ENCODE measurements around the gene PCDHA1. TPM values are rescaled to one million over a fixed set of nuclear protein-coding genes. Genes with fewer than 3 reads are reported as not detected.

The PCDHA1 gene
- total RNA-seq, 4 donors from 2014 or later = not detected

- Histone ChIP-seq H3K4me1 (peaks cover 0 to 20% (median 13%) of the 10 kb centered on the region in 4 donors), H3K9me3 (no peaks in the 10 kb centered on the region), H3K36me3 (peaks cover 0 to 1% (median 0%) of the 10 kb centered on the region in 4 donors), H3K27ac (replicated peaks in 1 of 4) (peak overlapping the region in 3 of 4 donors; percentile 21 to 49 (median 49)), H3K27me3 (no peaks in the 10 kb centered on the region), H3K4me3 (no peak overlapping the region)
- 37% methylated on average over 5 of the region's 5 CpGs for WGBS
- no peak for TF ChIP-seq EP300 (IDR thresholded peaks at IDR 0.05)
- TF ChIP-seq POLR2A (IDR thresholded peaks at IDR 0.05; ENCODE audit: low read depth) = no peak
- no peak for TF ChIP-seq CTCF (IDR thresholded peaks at IDR 0.05)
- peak in 1 of 2 donors; percentile 45 for TF ChIP-seq POLR2AphosphoS5 (IDR thresholded peaks at IDR 0.05)
- DNase-seq (ENCODE audit: extremely low spot score) = no peak
- intact Hi-C loops (cut with DNase I) = no loop called here
These were observed 202.2 kb downstream of the PCDHA1 start for GRCh38 chr5:140988100-140988499.

- H3K9me3 ChIP-seq = no peaks in the 10 kb centered on the region
- peak overlapping the region in 3 of 4 donors; percentile 21 to 49 (median 49) for H3K27ac ChIP-seq (replicated peaks in 1 of 4)
- no peak for DNase-seq (ENCODE audit: extremely low spot score)
- intact Hi-C loops (cut with DNase I) = no loop called here
- no peak overlapping the region for H3K4me3 ChIP-seq
- H3K4me1 ChIP-seq = peaks cover 0 to 20% (median 13%) of the 10 kb centered on the region in 4 donors
- no peaks in the 10 kb centered on the region for H3K36me3 ChIP-seq
- WGBS = 64% methylated on average over 5 of the region's 5 CpGs
- no peaks in the 10 kb centered on the region for H3K27me3 ChIP-seq
- TF ChIP-seq CTCF (IDR thresholded peaks at IDR 0.05) (no peak), POLR2AphosphoS5 (IDR thresholded peaks at IDR 0.05) (no peak), POLR2A (IDR thresholded peaks at IDR 0.05; ENCODE audit: low read depth) (no peak), EP300 (IDR thresholded peaks at IDR 0.05) (no peak)
These were observed 202.7 kb downstream of the PCDHA1 start for GRCh38 chr5:140988608-140989007.

- 56% methylated on average over 7 of the region's 7 CpGs for WGBS
- Histone ChIP-seq H3K27me3 (no peaks in the 10 kb centered on the region), H3K9me3 (no peaks in the 10 kb centered on the region), H3K36me3 (no peaks in the 10 kb centered on the region), H3K27ac (replicated peaks in 1 of 4) (no peak overlapping the region), H3K4me3 (no peak overlapping the region), H3K4me1 (peaks cover 0 to 20% (median 13%) of the 10 kb centered on the region in 4 donors)
- no peak for DNase-seq (ENCODE audit: extremely low spot score)
- intact Hi-C loops (cut with DNase I) = no loop called here
- TF ChIP-seq EP300 (IDR thresholded peaks at IDR 0.05) (no peak), POLR2AphosphoS5 (IDR thresholded peaks at IDR 0.05) (no peak), CTCF (IDR thresholded peaks at IDR 0.05) (no peak), POLR2A (IDR thresholded peaks at IDR 0.05; ENCODE audit: low read depth) (no peak)
These were observed 203.5 kb downstream of the PCDHA1 start for GRCh38 chr5:140989254-140990020.

GRCh38 chr5:140992828-140993227, 206.9 kb downstream of the PCDHA1 start:
- H3K4me3 ChIP-seq = no peak overlapping the region
- intact Hi-C loops (cut with DNase I) = no loop called here
- H3K27ac ChIP-seq (replicated peaks in 1 of 4) = no peak overlapping the region
- no peaks in the 10 kb centered on the region for H3K27me3 ChIP-seq
- DNase-seq (ENCODE audit: extremely low spot score) = no peak
- no peak for TF ChIP-seq EP300 (IDR thresholded peaks at IDR 0.05)
- TF ChIP-seq POLR2A (IDR thresholded peaks at IDR 0.05; ENCODE audit: low read depth) = no peak
- TF ChIP-seq POLR2AphosphoS5 (IDR thresholded peaks at IDR 0.05) = no peak
- TF ChIP-seq CTCF (IDR thresholded peaks at IDR 0.05) = no peak
- H3K4me1 ChIP-seq = peaks cover 0 to 13% (median 4%) of the 10 kb centered on the region in 4 donors
- H3K9me3 ChIP-seq = no peaks in the 10 kb centered on the region
- WGBS = 71% methylated on average over 2 of the region's 2 CpGs
- H3K36me3 ChIP-seq = no peaks in the 10 kb centered on the region
